CD4-positive, alpha-beta T cell treated with Interleukin-15 for 1 hour (primary cell): Measurements from ENCODE around the gene ARHGAP21.
A peak's percentile ranks its signal among the peaks of the same experiment; 100 is the strongest.
"Not testable (repeated sequence)": the region's sequence is repeated elsewhere in the genome, so short reads cannot be mapped to it uniquely, and the experiment has no call there.

Experiments
- DNase-seq: peaks from one replicate; pipeline ENCODE4 v3.0.0-alpha.2; 2020

The ARHGAP21 gene

GRCh38 chr10:24680647-24681524 lies 42.8 kb downstream of the ARHGAP21 start:
- no peak for DNase-seq

DNA sequence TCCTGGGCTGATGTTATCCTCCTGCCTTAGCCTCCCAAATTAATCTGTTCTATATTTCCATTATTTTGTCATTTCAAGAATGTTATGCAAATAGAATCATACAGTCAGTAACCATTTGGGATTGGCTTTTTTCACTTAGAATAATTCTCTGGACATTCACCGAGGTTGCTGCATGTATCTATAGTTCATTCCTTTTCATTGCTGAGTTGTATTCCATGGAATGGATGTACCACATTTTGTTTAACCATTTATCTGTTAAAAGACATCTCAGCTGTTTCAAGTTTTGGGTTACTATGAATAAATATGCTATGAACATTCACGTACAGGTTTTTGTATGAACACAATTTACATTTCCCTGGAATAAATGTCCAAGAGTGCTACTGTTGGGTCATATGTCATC lies 44.9 kb downstream of the ARHGAP21 start:
- no peak for DNase-seq

DNA sequence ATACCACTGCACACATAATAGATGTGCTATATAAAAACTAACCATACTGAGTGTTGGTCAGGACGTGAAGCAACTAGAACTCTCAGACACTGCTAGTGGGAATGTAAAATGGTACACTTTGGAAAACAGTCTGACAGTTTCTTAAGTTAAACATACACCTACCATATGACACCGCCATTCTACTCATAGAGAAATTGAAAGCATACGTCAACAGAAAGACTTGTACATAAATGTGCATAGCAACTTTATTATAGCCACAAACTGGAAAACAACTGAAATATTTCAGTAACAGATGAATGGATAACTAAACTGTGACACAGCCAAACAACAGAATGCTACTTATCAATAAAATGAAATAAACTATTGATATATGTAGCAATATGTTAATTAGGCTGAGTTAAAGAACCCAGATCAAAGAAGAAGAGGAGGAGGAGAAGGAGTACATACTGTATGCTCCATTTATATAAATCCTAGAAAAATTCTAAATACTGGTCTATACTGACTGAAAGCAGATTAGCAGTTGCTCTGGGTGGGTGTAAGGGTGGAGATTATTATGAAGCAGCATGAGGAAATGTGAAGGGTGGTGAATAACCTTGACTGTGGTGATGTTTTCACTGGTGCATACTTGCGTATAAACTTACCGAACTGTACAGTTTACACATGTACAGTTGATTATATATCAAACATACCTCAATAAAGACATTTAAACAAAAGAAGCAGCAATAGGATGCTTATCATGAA lies 48.6 kb downstream of the ARHGAP21 start:
- no peak for DNase-seq

- no peak for DNase-seq
Observed at GRCh38 chr10:24670964-24671670, 52.6 kb downstream of the ARHGAP21 start.

- no peak for DNase-seq
Observed at GRCh38 chr10:24669285-24669852, 54.3 kb downstream of the ARHGAP21 start.

- no peak for DNase-seq
Observed at GRCh38 chr10:24668247-24668646, 55.4 kb downstream of the ARHGAP21 start.

GRCh38 chr10:24664991-24665390 lies 58.7 kb downstream of the ARHGAP21 start:
- no peak for DNase-seq

- DNase-seq, result no peak
Observed at GRCh38 chr10:24661376-24661775, 62.3 kb downstream of the ARHGAP21 start.

GRCh38 chr10:24658319-24658718 lies 65.4 kb downstream of the ARHGAP21 start:
- DNase-seq, result not testable (repeated sequence)

DNA sequence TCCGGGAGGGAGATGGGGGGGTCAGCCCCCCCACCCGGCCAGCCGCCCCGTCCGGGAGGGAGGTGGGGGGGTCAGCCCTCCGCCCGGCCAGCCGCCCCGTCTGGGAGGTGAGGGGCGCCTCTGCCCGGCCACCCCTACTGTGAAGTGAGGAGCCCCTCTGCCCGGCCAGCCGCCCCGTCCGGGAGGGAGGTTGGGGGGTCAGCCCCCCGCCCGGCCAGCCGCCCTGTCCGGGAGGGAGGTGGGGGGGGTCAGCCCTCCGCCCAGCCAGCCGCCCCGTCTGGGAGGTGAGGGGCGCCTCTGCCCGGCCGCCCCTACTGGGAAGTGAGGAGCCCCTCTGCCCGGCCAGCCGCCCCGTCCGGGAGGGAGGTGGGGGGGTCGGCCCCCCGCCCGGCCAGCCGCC lies 67.4 kb downstream of the ARHGAP21 start:
- DNase-seq, result not testable (repeated sequence)

DNA sequence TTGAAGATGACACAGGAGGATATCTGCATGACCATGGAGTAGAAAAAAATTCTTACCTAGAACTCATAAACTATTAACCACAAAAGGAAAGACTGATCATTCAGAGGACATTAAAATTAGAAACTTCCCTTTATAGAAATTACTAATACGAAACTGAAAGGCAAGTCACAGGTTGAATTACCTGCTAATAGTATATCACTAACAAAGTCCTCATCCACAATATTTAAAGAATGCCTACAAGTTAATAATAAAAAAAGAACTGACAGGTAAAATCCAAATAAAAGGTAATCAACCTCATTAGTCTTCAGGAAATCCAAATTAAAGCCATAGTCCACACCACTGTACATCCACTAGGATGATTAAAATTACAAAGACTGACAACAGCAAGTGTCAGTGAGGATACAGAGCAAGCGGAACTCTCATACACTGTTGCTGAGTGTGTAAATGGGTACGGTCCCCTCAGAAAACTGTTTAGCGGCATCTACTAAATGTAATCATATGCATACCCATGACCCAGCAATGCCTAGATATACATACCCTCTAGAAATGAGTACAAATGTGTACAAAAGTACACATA lies 71.2 kb downstream of the ARHGAP21 start:
- no peak for DNase-seq

- no peak for DNase-seq
Observed at GRCh38 chr10:24651923-24652322, 71.8 kb downstream of the ARHGAP21 start.

DNA sequence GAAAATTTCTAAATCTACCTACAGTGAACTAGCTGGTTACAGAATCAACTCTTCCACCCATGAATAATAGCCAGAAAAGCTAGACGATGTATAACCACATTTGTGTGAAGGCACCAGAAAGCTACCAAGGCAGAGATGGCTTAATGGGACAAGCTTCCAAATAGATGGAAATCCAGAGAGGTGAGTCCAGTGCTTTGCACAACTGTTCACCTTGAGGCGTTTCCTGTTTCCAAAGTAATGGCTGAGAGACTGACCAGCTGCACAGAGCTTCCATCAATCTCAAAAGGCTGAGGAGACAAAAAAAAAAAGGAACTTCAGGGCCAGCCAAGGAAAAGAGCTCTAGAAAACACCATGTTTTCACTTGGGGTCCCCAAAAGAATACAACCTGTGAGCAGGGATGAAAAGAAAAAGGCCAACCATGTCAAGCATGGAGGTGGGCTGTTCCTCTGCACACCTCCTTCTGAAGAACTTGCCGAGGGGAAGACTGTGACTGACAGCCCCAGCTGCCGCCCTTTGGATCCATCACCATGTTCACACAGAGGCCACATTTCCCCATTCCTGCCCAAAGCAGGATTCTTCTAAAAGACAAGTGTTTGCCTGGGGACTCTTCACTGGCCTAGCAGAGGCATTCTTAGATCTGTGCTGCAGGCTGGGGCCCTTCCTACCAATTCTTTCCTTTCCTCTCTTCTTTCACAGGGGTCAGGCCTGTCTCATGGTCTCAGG lies 72.9 kb downstream of the ARHGAP21 start:
- no peak for DNase-seq

DNA sequence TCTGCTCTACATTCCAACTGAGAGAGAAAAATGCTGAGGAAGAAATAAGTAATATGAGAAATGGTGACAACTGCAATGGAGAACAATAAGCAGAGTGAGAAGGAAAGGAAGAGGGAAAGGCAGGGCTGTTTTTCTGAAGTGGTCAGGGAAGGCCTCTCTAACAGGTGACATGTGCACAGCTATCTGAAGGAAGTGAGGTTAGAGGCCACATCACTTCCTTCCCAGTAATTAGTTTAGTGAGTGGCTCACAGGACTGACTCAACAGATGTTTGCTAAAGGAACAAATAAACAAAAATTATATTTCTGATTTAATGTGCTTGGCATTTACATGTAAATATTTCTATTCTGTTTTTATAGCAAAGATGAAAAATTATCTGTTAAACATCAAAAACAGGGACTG lies 77.9 kb downstream of the ARHGAP21 start:
- no peak for DNase-seq

DNA sequence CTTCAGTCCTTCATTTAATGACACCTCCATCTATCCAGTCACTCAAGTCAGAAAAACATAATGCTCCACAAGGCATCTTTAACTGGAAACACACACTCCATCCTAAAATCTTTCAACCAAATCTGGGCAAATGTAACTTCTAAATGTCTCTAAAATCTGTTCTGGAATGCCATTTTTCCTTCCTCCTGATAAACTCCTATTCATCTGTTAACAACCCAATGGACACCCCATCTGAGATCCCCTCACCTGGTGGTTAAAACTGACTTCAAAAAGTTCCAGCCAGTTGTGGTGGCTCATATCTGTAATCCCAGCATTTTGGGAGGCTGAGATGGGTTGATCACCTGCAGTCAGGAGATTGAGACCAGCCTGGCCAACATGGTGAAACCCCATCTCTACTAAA lies 78.7 kb downstream of the ARHGAP21 start:
- no peak for DNase-seq

- DNase-seq, result no peak
Observed at GRCh38 chr10:24643679-24644209, 79.9 kb downstream of the ARHGAP21 start.

DNA sequence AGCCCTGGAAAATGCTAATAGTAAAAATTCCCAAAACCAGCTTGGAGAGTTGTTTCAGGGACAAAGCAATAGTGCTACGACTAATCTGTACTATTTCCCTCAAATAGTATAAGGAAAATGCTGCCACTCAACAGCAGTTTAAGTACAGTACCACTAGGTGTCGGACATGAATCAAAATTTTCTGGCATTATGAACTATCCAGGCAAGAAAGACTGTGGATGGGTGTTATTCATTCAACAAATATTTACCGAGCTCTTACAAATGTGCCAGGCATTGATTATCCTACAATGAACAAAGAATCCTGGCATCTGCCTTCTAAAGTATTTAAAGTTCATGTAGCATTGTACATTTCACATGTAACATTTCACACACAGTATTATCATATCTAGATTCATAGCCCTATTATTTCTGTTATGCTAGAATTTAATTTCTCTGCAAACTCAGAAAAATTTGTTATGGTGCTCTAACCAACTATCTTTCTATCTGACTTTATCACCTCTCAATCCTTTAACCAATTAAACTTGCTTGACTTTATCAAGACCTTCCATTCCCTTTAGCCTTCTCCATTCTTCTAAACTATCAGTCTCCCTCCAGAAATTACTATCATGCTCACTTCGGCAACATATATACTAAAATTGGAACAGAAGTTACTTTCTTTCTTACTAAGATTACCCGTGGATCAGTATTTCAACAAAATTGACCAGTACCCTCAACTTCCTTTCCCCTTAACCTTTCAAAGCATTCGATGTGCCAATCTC lies 80.6 kb downstream of the ARHGAP21 start:
- DNase-seq, result no peak

DNA sequence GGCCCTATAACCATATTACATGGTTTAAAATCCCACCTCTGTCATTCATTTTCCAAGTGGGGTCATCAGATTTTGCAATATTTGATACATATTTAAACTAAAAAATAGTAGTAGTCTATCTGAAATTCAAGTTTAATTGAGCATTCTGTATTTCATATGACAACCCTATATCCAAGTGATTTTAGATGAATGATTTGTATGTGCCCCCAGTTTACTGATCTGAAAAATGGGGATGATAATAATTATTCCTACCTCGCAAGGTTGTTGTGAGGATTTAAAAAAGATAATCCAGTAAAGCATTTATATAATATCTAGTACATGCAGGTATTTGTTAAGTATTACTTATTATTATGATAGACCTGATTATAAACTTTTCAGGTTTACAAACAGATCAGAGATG lies 84.6 kb downstream of the ARHGAP21 start:
- DNase-seq, result no peak

DNA sequence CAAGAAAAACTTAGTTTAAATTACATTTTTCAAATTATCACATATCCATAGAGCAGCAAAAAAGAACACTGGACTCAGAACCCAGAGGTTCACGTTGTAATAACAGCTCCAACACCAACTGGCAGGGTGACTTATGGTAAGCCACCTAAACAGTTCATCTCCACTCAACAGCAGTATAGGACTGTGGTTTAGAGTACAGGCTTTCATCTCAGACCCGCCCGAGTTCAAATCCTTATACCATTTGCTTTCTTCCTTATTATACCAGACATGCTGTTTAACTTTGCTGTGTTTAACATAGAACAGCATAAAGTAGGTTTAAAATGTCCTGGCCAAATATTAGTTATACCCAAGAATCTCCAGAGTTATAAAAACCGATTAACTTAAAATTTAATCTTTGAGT lies 97.9 kb downstream of the ARHGAP21 start:
- no peak for DNase-seq

DNA sequence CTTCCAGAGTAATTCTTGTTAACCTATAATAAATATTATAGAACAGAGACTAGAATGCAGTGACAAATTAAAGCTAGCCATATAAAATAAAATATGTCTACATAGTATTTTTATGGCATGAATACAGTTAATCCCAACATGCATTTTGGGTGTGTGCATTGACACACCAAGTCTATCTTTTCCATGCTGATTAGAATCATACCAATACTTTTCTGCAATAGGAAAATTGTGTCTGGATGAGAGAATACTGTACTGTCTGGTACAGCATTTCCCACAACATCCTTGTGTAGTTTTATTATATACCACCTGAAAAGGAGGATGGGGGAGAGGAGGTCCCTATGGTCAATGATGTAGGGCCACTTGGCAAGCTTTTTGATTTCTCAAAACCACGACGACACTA lies 100.3 kb downstream of the ARHGAP21 start:
- no peak for DNase-seq

- DNase-seq, result peak; percentile 19
Observed at GRCh38 chr10:24622781-24623301, 100.8 kb downstream of the ARHGAP21 start.
